GM19467 (cell line): Measurements from ENCODE around the gene SPATA16.
"Not testable (repeated sequence)": the region's sequence is repeated elsewhere in the genome, so short reads cannot be mapped to it uniquely, and the experiment has no call there.

Source experiments
- ATAC-seq: cut with Tn5 transposase; IDR thresholded peaks from one replicate; pipeline ENCODE4 v1.9.1; 2021; ENCODE audit warnings: mild to moderate bottlenecking, moderate library complexity; ENCODE audit not compliant: unreplicated experiment

The SPATA16 gene

DNA sequence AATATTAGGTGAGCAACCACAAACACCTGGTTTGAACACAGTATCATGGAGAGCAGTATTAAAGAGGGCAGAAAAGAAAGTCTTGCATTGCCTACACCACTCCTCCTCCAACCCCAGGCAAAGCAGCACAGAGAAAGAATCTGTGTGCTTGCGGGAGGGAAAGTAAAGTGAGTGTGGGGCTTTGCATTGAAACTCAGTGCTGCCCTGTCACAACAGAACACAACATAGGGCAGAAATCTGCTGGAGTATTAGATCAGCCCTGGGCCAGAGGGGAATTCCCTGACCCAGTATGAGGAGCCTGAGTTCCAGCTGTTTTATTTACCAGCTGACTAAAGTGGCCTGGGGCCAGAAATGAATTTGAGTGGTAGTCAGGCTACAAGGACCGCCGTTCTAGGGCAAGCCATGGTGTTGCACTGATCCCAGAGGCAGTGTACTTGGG is 75.5 kb downstream of the SPATA16 start:
- no peak for ATAC-seq

DNA sequence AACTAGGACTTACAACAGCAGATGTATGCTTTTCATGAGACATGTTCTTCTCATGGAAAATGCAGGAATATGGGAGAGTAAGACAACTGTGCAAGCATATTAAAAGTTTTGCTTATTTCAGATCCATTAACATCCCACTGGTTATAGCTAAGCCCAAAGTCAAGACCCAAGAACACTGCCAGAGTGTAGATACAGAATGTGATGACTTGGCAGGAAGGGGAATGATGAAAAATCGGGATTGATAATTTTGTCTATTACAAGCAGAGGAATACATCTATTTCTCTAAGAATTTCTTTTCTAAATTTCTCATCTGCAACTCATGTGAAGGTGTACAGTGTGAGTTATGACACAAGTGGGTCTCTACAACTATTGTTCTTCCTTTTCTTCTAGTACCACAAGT is 76.4 kb downstream of the SPATA16 start:
- ATAC-seq: no peak

- ATAC-seq: no peak
These were observed 82.8 kb downstream of the SPATA16 start for GRCh38 chr3:173058229-173058628.

- ATAC-seq: no peak
These were observed 85.7 kb downstream of the SPATA16 start for GRCh38 chr3:173055228-173055933.

GRCh38 chr3:173049360-173049759 is 91.7 kb downstream of the SPATA16 start:
- ATAC-seq: no peak

DNA sequence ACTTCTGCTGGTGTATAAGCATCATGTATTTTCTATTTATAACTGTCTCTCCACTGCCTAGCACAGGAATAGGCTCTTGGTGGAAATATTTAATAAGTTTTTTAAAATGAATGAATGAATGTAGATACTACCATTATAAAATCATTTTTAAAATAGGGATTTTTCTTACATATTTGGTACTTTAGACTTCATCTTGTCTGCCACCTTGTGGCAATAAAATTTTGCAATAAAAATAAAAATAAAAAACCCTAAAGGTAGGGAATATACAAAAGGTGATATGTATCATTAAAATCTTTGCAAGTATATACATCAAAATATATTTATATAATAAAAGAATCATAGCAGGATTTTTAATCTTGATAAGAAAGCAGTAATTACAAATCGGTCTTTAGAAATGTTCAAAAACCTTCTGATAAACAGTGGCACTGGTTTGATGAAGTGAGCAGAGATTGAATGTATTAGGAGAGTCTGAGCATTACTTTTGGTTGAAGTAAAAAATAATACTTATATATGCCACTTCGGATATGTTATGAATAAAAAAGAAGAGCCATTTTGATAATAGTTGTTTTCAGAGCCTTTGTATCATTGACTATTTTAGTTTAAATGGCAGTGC is 95.2 kb downstream of the SPATA16 start:
- no peak for ATAC-seq

GRCh38 chr3:173044998-173045397 is 96.0 kb downstream of the SPATA16 start:
- no peak for ATAC-seq

- ATAC-seq: no peak
These were observed 97.3 kb downstream of the SPATA16 start for GRCh38 chr3:173043757-173044156.

GRCh38 chr3:173038484-173038871 is 102.6 kb downstream of the SPATA16 start:
- no peak for ATAC-seq

- no peak for ATAC-seq
These were observed 103.1 kb downstream of the SPATA16 start for GRCh38 chr3:173037840-173038483.

DNA sequence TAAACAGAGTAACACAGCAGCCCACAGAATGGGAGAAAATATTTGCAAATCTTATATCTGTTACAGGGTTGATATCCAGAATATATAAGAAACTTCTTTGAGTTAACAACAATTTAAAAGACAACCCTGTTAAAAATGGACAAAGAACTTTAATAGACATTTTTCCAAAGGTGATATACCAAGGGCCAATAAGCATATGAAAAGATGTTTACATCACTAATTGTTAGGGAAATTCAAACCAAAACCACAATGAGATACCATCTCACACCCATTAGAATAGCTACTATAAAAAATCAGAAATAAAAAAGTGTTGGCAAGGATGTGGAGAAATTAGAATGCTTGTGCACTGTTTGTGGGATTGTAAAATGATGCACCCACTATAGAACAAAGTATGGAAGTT is 110.8 kb downstream of the SPATA16 start:
- no peak for ATAC-seq

GRCh38 chr3:173028351-173028750 is 112.7 kb downstream of the SPATA16 start:
- no peak for ATAC-seq

GRCh38 chr3:173027429-173027828 is 113.6 kb downstream of the SPATA16 start:
- no peak for ATAC-seq

DNA sequence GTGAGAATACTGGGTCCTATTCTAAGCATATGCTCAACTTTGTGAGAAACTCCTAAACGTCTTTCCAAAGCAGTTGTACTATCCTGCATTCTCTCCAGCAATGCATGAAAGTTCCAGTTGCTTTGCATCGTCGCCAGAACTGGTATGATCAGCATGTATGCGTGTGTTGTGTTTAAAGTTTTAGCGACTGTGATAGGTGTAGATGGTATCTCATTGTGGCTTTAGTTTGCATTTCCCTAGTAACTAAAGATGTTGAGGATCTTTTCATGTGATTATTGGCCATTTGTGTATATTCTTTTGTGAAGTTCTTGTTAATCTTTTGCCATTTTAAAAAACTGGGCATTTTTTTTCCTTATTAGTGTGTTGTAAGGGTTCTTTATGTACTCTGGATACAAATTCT is 115.1 kb downstream of the SPATA16 start:
- no peak for ATAC-seq

GRCh38 chr3:173021547-173022185 is 119.4 kb downstream of the SPATA16 start:
- no peak for ATAC-seq

DNA sequence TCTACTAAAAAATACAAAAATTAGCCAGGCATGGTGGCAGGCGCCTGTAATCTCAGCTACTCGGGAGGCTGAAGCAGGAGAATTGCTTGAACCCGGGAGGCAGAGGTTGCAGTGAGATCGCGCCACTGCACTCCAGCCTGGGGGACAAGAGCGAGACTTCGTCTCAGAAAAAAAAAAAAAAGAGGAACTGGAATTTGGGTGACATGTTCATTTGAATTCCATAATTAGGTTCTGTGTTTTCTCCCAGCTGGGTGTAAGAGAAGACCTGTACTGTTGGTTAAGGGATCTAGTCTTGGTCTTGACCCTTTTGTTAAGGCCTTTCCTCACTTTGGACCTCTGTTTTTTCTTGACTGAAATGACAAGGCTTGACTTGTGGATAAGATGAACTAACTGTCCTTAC is 120.9 kb downstream of the SPATA16 start:
- ATAC-seq: not testable (repeated sequence)

DNA sequence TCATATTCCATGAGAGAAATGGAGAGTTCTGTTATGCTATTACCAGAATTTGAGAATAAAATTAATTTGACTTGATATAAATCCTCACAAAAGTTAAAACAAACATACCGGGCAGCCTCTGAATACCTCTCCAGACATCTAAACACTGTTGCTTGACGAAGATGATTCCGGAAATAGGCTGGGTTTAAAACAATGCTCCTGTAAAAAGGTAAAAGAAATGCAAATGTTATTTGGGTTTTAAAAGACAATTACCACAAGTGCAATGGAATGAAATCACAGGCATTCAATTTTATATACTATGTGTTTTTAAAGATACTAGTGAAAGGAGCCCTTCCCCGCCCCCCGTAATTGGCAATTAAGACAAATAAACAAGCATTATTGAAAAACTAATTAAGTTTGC is 121.7 kb downstream of the SPATA16 start:
- no peak for ATAC-seq

DNA sequence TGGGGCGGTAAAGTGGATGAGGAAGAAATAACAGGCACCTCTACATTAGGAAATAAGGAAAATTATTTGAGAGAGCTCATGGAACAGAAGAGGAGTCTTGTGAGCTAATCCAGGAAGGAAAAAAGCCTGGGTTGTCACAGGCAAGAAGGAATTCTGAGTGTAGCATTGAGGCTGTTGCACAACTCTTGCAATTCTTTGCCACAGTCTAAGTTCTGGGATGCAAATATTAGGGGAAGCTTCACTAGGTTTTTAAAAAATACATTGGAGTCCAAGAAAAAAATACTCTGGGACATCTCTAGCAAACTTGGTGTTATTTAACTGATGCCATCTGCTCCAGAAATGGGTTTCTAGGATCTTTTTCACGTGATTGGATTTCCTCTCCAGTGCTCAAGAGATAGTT is 122.3 kb downstream of the SPATA16 start:
- no peak for ATAC-seq

DNA sequence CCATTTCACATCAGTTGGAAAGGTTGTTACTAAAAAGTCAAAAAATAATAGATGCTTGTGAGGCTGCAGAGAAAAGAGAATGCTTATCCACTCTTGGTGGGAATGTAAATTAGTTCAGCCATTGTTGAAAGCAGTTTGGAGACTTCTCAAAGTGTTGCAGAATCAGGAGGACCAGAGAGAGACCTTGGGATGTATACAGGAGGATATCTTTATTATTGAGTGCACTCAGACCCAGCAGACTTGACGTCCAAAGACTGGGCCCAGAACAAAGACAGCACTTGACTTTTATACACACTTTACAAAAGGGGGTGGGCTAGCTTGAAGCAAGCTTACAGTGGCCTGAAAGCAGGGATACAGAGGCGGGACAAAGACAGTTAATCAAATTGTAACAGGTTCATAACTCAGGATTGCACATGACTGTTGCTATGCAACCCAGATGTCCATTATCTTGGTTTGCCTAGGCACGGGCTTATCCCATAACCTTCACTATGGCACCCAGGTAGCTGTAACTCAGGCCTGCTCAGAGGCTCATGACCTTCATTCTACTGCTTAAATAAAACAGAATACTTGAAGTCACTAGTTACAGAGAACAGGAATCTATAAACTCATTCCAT is 127.7 kb downstream of the SPATA16 start:
- ATAC-seq: no peak

DNA sequence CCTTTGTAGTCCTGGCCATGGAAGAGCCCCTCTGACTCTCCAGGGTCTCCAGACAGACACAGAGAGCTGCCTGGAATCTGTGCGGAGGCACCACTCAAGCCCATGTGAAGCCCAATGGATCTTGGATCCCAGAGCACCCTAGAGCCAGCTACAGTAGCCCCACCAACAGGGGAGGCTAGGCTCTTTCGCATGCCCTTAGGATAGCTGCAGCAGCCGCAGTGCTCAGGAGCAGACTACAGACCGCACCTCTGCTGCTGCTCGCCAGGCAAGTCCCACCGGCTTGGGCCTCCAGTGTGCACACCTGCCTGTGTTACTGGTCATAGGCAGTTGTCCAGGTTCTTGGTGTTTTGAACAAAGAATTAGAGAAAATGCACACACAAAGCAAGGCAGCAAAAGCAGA is 131.6 kb downstream of the SPATA16 start:
- no peak for ATAC-seq

DNA sequence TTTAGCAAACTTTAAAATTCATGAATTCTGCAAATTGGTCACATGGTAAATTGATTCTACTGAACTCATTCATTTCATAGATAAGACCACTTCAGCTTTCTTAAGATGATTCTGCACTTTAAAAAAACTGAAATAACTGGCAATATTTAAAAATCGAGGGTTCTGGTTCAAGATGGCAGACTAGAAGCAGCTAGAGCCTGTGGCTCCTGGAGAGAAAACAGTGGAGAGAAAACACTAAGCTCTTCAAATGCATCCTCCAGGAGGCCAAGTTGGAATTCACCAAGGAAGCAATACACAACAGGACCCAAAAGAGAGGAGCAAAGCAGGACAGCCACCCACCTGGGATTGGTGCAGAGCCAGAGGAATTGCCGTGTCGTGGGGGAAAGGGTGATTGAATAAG is 132.1 kb downstream of the SPATA16 start:
- ATAC-seq: no peak
